Transverse colon (tissue), 4 donors: ENCODE data around the gene A1BG.

Experiments
- POLR2A ChIP-seq: fragments of 450-650 bp; IDR thresholded peaks from one replicate; pipeline ENCODE4 v1.6.1; 2016; ENCODE audit warnings: antibody characterized with exemption, mild to moderate bottlenecking, moderate library complexity
- POLR2AphosphoS5 ChIP-seq, 3 donors: sonication (generic); formaldehyde crosslinking; IDR thresholded peaks; one replicate each; pipeline ENCODE4 v1.6.1; 2016; ENCODE audit warnings: antibody characterized with exemption in 3 of 3
- TF ChIP-seq, protein P1 (sequence below), 5 experiments: fragments of 200-600 bp in 3 of 5; fragments of 450-650 bp in 2 of 5; sonication (generic) in 3 of 5; IDR thresholded peaks; 1 replicate in 2 of 5; 2 replicates in 3 of 5; pipeline ENCODE4 v1.5.1; 2016 to 2017; ENCODE audit warnings: antibody characterized with exemption in 5 of 5, inconsistent platforms in 3 of 5, mild to moderate bottlenecking in 2 of 5, moderate library complexity in 1 of 5

DNA sequence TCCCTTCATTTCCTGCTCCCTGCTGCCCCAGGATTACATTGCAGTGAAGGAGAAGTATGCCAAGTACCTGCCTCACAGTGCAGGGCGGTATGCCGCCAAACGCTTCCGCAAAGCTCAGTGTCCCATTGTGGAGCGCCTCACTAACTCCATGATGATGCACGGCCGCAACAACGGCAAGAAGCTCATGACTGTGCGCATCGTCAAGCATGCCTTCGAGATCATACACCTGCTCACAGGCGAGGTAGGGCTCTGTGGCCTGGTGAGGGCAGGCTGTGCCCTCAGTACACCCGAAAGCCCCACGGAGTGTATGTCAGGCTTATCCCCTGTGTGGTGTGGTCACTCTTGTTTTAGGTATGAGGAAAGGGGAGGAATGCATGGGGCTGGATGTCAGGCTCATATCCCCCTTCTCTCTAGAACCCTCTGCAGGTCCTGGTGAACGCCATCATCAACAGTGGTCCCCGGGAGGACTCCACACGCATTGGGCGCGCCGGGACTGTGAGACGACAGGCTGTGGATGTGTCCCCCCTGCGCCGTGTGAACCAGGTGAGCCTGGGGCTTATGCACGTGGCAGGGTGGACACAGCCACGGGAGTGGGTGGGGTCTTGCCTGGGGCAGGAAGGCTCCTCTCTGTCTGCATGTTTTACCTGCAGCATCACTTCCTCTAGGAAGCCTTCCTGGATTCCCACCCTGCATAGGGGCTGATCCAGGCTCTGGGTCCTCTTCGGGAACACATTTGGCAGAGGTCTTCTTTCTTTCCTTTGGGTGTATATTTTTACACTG, 39.8 kb upstream of the A1BG start:
- TF ChIP-seq POLR2AphosphoS5 (IDR thresholded peaks at IDR 0.05) (no peak), POLR2A (no peak)
- TF ChIP-seq, protein P1, sequence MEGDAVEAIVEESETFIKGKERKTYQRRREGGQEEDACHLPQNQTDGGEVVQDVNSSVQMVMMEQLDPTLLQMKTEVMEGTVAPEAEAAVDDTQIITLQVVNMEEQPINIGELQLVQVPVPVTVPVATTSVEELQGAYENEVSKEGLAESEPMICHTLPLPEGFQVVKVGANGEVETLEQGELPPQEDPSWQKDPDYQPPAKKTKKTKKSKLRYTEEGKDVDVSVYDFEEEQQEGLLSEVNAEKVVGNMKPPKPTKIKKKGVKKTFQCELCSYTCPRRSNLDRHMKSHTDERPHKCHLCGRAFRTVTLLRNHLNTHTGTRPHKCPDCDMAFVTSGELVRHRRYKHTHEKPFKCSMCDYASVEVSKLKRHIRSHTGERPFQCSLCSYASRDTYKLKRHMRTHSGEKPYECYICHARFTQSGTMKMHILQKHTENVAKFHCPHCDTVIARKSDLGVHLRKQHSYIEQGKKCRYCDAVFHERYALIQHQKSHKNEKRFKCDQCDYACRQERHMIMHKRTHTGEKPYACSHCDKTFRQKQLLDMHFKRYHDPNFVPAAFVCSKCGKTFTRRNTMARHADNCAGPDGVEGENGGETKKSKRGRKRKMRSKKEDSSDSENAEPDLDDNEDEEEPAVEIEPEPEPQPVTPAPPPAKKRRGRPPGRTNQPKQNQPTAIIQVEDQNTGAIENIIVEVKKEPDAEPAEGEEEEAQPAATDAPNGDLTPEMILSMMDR (IDR thresholded peaks at IDR 0.05) = no peak
